Endothelial cell (in vitro differentiated cells): Measurements from ENCODE around the gene RTN4. TPM values are rescaled to one million over a fixed set of nuclear protein-coding genes. Genes with fewer than 3 reads are reported as not detected.

Experiments used
- DNase-seq: peaks from one replicate; pipeline ENCODE4 v3.0.0; 2021; ENCODE audit warnings: low spot score
- H3K27ac Mint-ChIP-seq: one replicate; pipeline ENCODE4 v1.8.0; 2021; ENCODE audit warnings: mixed read lengths, inconsistent platforms; ENCODE audit not compliant: unreplicated experiment
- H3K27me3 Mint-ChIP-seq: one replicate; pipeline ENCODE4 v1.8.0; 2021; ENCODE audit warnings: mild to moderate bottlenecking, moderate library complexity, mixed read lengths, inconsistent platforms; ENCODE audit not compliant: unreplicated experiment
- H3K36me3 Mint-ChIP-seq: one replicate; pipeline ENCODE4 v1.8.0; 2021; ENCODE audit warnings: mild to moderate bottlenecking, low read depth, mixed read lengths, inconsistent platforms; ENCODE audit not compliant: unreplicated experiment
- H3K4me1 Mint-ChIP-seq: one replicate; pipeline ENCODE4 v1.8.0; 2021; ENCODE audit warnings: mild to moderate bottlenecking, mixed read lengths, inconsistent platforms; ENCODE audit not compliant: unreplicated experiment
- H3K4me3 Mint-ChIP-seq: one replicate; pipeline ENCODE4 v1.8.0; 2021; ENCODE audit warnings: mild to moderate bottlenecking, mixed read lengths, inconsistent platforms; ENCODE audit not compliant: unreplicated experiment
- H3K9me3 Mint-ChIP-seq: one replicate; pipeline ENCODE4 v1.8.0; 2021; ENCODE audit warnings: mixed read lengths, inconsistent platforms; ENCODE audit not compliant: unreplicated experiment
- CTCF ChIP-seq: fragments of 200-600 bp; sonication (generic); IDR thresholded peaks from one replicate; pipeline ENCODE4 v1.5.0; 2021; ENCODE audit warnings: antibody characterized with exemption; ENCODE audit not compliant: unreplicated experiment
- total RNA-seq: library from RNA; stranded (reverse); fragmentation: NEBNext Ultra II Directional; extraction: Animal tissue kit (Norgen Biotek cat#: 25700); gene quantifications from one replicate; pipeline ENCODE4 v1.2.1, GENCODE V29; 2021; ENCODE audit not compliant: unreplicated experiment

Gene RTN4
- total RNA-seq, 1 donor from 2014 or later = 264 TPM

DNA sequence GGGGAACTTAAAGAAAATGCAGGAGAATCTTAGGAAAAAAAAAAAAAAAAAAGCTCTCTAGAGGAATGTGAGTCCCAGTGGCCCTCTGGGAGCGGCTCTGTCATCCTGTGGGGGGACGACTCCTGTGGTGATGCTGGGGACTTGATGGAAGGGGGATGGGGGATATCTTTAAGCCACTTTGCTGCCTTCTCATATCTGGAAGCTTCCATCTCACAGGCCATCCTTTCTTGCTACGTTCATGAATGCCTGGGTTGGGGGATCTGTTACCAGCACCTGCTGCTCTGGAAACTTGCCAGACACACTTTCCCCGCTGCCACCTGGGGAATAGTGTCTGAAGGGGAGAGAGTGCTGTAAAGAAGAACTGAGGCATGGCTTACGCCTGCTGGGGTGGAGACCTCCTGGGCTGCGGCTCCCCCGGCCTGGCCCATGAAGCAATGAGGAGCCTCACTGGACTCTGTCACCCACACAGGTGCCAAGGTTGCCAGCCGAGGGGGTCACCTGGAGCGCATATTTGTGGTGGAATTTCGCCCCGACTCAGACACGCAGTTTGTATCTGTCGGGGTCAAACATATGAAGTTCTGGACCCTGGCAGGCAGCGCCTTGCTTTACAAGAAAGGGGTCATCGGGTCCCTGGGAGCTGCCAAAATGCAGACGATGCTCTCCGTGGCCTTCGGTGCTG is 92.8 kb downstream of the RTN4 start:
- H3K27me3 Mint-ChIP-seq = peaks cover 8% of the 10 kb centered on the region
- H3K4me1 Mint-ChIP-seq = peaks cover 10% of the 10 kb centered on the region
- no peaks in the 10 kb centered on the region for H3K9me3 Mint-ChIP-seq
- no peak for TF ChIP-seq CTCF
- H3K36me3 Mint-ChIP-seq = no peaks in the 10 kb centered on the region
- DNase-seq = no peak
- H3K4me3 Mint-ChIP-seq = no peak overlapping the region
- no peak overlapping the region for H3K27ac Mint-ChIP-seq

GRCh38 chr2:54956111-54956627 is 94.1 kb downstream of the RTN4 start:
- peak overlapping the region; percentile 17 for H3K27ac Mint-ChIP-seq
- no peaks in the 10 kb centered on the region for H3K36me3 Mint-ChIP-seq
- no peak for DNase-seq
- TF ChIP-seq CTCF = no peak
- no peak overlapping the region for H3K4me3 Mint-ChIP-seq
- H3K4me1 Mint-ChIP-seq = peaks cover 10% of the 10 kb centered on the region
- H3K9me3 Mint-ChIP-seq = no peaks in the 10 kb centered on the region
- H3K27me3 Mint-ChIP-seq = peaks cover 8% of the 10 kb centered on the region

- Mint-ChIP-seq H3K4me3 (no peak overlapping the region), H3K27ac (peak overlapping the region; percentile 17), H3K9me3 (no peaks in the 10 kb centered on the region)
These were observed 94.7 kb downstream of the RTN4 start for GRCh38 chr2:54955358-54956110.

DNA sequence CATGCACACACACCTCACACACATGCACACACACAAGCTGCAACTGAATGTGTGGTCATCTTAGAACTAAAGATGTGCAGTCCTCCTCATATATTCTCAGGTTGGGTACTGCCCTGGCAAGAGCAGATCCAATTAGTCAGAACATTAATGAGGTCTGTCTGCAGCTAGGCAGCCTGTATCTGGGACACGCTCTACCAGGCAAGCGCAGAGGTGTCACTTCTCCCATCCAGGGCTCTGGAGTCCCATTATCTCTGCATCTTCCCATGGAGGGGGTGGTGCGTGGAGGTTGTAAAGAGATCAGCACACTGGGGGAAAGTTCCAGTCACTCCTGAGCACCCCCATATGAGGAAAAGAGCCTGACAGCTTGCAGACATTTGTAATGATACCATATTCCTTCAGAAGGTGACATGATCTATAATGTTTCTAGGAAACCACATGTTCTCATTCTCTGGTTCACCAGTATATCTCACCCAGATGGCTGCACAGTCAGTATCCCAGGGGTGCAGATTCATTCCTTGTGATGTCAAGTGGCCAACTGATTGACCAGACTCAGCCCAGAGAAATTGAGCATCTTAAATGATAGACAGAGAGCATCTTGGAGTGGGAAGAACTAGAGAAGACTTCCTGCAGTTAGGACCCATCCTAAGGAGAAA is 95.4 kb downstream of the RTN4 start:
- H3K36me3 Mint-ChIP-seq = no peaks in the 10 kb centered on the region

More at GRCh38 chr2:54955358-54956110, 94.7 kb downstream of the RTN4 start:
- H3K27me3 Mint-ChIP-seq = peaks cover 8% of the 10 kb centered on the region
- H3K4me1 Mint-ChIP-seq = peaks cover 9% of the 10 kb centered on the region
- no peak for DNase-seq
- TF ChIP-seq CTCF = no peak
- no peaks in the 10 kb centered on the region for H3K36me3 Mint-ChIP-seq

More for the DNA sequence above, 95.4 kb downstream of the RTN4 start:
- no peak for TF ChIP-seq CTCF
- H3K27me3 Mint-ChIP-seq = peaks cover 8% of the 10 kb centered on the region
- no peak for DNase-seq
- H3K4me1 Mint-ChIP-seq = peaks cover 7% of the 10 kb centered on the region
- no peak overlapping the region for H3K27ac Mint-ChIP-seq
- H3K9me3 Mint-ChIP-seq = no peaks in the 10 kb centered on the region
- H3K4me3 Mint-ChIP-seq = no peak overlapping the region
